ENCODE data around the gene PLXNA2. TPM values are rescaled to one million over a fixed set of nuclear protein-coding genes. Genes with fewer than 3 reads are reported as not detected.

Gene PLXNA2
- total and polyA plus RNA-seq, 7 experiments from 2014 or later, result 0.70 to 5.4 (median 1.4) TPM; not detected in 2

DNA sequence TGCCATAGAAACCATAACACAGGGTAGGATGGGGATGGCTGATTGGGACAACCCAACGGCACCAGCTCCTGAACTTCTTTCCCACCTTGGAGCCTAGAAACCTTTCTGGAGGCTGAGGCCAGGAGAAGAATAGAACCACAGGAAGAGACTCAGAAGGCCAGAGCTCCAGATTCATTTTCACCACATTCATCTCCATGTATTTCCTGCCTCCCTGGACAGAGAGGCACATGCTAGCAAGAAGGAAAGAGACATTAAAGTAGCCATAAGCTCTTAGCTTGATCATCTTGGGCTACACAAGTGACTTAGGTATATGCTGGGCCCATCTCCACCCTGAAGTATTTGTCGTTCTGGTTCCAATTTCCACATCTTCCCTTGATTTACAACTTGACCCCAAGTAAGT is 44.1 kb downstream of the PLXNA2 start:
- DNase-seq (no peak), ATAC-seq (no peak)
- no peak overlapping the region for H3K4me3 Mint-ChIP-seq
- CTCF ChIA-PET, result no interaction called here
- no peak overlapping the region for H3K27ac Mint-ChIP-seq
- no peak overlapping the region for H3K27ac ChIP-seq (ENCODE audit: low read depth, low read length)
- no peaks in the 10 kb centered on the region for H3K4me1 Mint-ChIP-seq
- no peaks in the 10 kb centered on the region for H3K9me3 Mint-ChIP-seq
- H3K36me3 ChIP-seq (ENCODE audit: control insufficient read depth in 2 of 3, insufficient read depth in 3 of 3, low read length in 3 of 3), result no peaks in the 10 kb centered on the region
- no peaks in the 10 kb centered on the region for H3K9me3 ChIP-seq (ENCODE audit: control insufficient read depth in 2 of 3, low read length in 3 of 3)
- no peaks in the 10 kb centered on the region for H3K27me3 ChIP-seq (ENCODE audit: control insufficient read depth in 2 of 2, insufficient read depth in 2 of 2, low read length in 2 of 2)
- POLR2A ChIA-PET, result no interaction called here
- H3K27me3 Mint-ChIP-seq, result no peaks in the 10 kb centered on the region
- no peak overlapping the region for H3K4me3 ChIP-seq (ENCODE audit: low read length)
- intact Hi-C loops (cut with micrococcal nuclease), result no loop called here
- no peaks in the 10 kb centered on the region for H3K36me3 Mint-ChIP-seq
- H3K4me1 ChIP-seq (ENCODE audit: control insufficient read depth in 2 of 2, insufficient read depth in 2 of 2, low read length in 2 of 2), result no peaks in the 10 kb centered on the region

DNA sequence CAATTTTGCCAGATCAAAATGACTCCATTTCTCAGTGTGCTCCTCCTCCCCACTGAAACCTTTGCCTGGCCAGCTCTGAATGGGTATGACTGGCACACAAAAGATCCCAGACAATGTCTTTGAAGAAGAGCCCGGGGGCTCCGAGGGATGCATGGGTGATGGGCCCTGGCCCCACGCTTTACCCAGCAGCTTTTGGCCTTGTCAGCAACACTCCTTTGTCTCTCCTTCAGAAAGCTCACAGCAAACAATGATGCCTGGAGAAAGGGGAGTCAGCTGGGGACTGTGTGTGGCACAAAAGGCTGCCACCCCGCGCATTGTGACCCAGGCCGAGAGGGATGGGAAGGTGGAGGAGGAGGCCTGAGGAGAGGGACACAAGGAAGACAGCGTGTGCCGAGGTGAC is 45.9 kb downstream of the PLXNA2 start:
- Mint-ChIP-seq H3K9me3 (no peaks in the 10 kb centered on the region), H3K27me3 (peaks cover 0 to 4% (median 0%) of the 10 kb centered on the region in 5 donors), H3K36me3 (no peaks in the 10 kb centered on the region), H3K27ac (no peak overlapping the region), H3K4me3 (no peak overlapping the region), H3K4me1 (no peaks in the 10 kb centered on the region)
- DNase-seq, result no peak
- no peaks in the 10 kb centered on the region for H3K9me3 ChIP-seq (ENCODE audit: control insufficient read depth in 2 of 3, low read length in 3 of 3)
- H3K27ac ChIP-seq (ENCODE audit: low read depth, low read length), result no peak overlapping the region
- no peak for ATAC-seq
- intact Hi-C loops (cut with micrococcal nuclease), result no loop called here
- no peaks in the 10 kb centered on the region for H3K4me1 ChIP-seq (ENCODE audit: control insufficient read depth in 2 of 2, insufficient read depth in 2 of 2, low read length in 2 of 2)
- H3K4me3 ChIP-seq (ENCODE audit: low read length), result no peak overlapping the region
- H3K36me3 ChIP-seq (ENCODE audit: control insufficient read depth in 2 of 3, insufficient read depth in 3 of 3, low read length in 3 of 3), result no peaks in the 10 kb centered on the region
- no peaks in the 10 kb centered on the region for H3K27me3 ChIP-seq (ENCODE audit: control insufficient read depth in 2 of 2, insufficient read depth in 2 of 2, low read length in 2 of 2)
- POLR2A ChIA-PET, result no interaction called here
- CTCF ChIA-PET, result interaction anchor here (0.6 kb wide), 1 partner anchor 1611 kb away, joined by 3 read pairs; no protein-coding TSS in a partner anchor

DNA sequence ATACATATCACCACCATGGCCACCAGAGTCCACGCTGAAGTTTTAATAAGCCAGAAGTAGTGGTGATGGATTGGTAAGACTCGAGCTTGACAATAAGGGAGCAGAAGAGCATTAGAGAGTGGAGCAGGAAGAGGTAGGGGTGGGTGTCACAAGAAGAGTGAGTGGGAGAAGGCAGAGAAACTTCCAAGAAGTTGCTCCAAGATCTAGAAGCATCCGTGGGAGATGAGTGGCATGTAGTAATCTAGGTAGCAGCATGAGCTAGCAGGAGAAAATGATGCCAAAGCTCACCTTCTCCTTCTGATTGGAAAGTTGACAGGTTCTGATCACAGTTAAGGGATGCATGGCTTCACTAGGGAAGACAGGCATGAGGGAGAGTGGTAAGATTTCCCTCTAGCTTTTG is 49.2 kb downstream of the PLXNA2 start:
- no peak overlapping the region for H3K4me3 ChIP-seq (ENCODE audit: low read length)
- DNase-seq, result no peak
- no peaks in the 10 kb centered on the region for H3K9me3 ChIP-seq (ENCODE audit: control insufficient read depth in 2 of 3, low read length in 3 of 3)
- H3K36me3 Mint-ChIP-seq, result no peaks in the 10 kb centered on the region
- ATAC-seq, result no peak
- H3K27me3 ChIP-seq (ENCODE audit: control insufficient read depth in 2 of 2, insufficient read depth in 2 of 2, low read length in 2 of 2), result no peaks in the 10 kb centered on the region
- H3K4me1 ChIP-seq (ENCODE audit: control insufficient read depth in 2 of 2, insufficient read depth in 2 of 2, low read length in 2 of 2), result no peaks in the 10 kb centered on the region
- peaks cover 0 to 6% (median 0%) of the 10 kb centered on the region in 5 donors for H3K27me3 Mint-ChIP-seq
- H3K27ac ChIP-seq (ENCODE audit: low read depth, low read length), result no peak overlapping the region
- H3K4me1 Mint-ChIP-seq, result no peaks in the 10 kb centered on the region
- ChIA-PET CTCF (no interaction called here), POLR2A (no interaction called here)
- no peaks in the 10 kb centered on the region for H3K9me3 Mint-ChIP-seq
- no peak overlapping the region for H3K27ac Mint-ChIP-seq
- H3K4me3 Mint-ChIP-seq, result no peak overlapping the region
- intact Hi-C loops (cut with micrococcal nuclease), result no loop called here
- H3K36me3 ChIP-seq (ENCODE audit: control insufficient read depth in 2 of 3, insufficient read depth in 3 of 3, low read length in 3 of 3), result no peaks in the 10 kb centered on the region

DNA sequence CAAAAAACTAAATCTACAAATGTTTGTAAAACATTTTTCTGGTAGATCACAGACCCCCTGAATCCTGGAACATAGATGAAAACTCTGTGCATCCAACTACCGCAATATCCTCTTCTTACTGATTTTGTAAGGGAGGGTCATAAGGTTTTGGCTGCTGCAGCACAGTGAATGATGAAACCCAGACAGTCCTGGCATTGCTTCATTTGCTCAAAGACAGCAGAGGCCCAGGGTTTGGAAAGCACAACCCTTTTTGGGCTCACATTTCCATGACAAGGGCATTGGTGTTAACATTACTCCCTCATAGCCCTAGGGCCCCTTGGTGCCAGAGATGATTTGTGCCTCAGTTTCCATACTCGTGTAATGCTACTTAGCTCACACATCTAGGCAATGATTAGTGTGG is 51.2 kb downstream of the PLXNA2 start:
- Mint-ChIP-seq H3K27ac (no peak overlapping the region), H3K4me3 (no peak overlapping the region), H3K4me1 (peaks cover 4 to 10% (median 8%) of the 10 kb centered on the region in 7 donors), H3K9me3 (no peaks in the 10 kb centered on the region), H3K36me3 (no peaks in the 10 kb centered on the region), H3K27me3 (peaks cover 0 to 18% (median 4%) of the 10 kb centered on the region in 5 donors)
- Histone ChIP-seq H3K36me3 (ENCODE audit: control insufficient read depth in 2 of 3, insufficient read depth in 3 of 3, low read length in 3 of 3) (no peaks in the 10 kb centered on the region), H3K9me3 (ENCODE audit: control insufficient read depth in 2 of 3, low read length in 3 of 3) (no peaks in the 10 kb centered on the region), H3K27ac (ENCODE audit: low read depth, low read length) (no peak overlapping the region), H3K4me1 (ENCODE audit: control insufficient read depth in 2 of 2, insufficient read depth in 2 of 2, low read length in 2 of 2) (no peaks in the 10 kb centered on the region), H3K27me3 (ENCODE audit: control insufficient read depth in 2 of 2, insufficient read depth in 2 of 2, low read length in 2 of 2) (no peaks in the 10 kb centered on the region), H3K4me3 (ENCODE audit: low read length) (no peak overlapping the region)
- POLR2A ChIA-PET, result no interaction called here
- ATAC-seq (no peak), DNase-seq (no peak)
- intact Hi-C loops (cut with micrococcal nuclease), result no loop called here
- CTCF ChIA-PET, result no interaction called here

DNA sequence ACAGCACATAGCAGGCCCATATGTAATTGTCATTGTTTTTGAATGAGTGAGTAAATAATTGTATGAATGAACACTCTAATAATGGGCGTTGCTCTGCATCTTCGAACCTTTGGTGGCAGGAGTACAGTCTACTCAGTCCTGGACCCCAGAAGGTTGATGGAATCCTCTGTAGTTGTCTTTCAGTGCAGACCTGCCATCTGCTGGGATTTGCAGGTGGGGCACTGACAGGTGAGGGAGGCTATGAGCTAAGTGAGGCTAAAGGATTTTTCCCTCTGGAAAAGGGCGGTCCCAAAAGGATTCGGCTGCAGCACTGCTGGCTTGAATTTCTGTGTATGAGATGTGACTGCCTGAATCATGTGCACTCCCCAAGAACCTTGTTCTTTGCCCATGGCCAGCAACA is 53.4 kb downstream of the PLXNA2 start:
- Mint-ChIP-seq H3K9me3 (no peaks in the 10 kb centered on the region), H3K27me3 (peaks cover 2 to 26% (median 6%) of the 10 kb centered on the region in 5 donors)
- intact Hi-C loops (cut with micrococcal nuclease), result no loop called here

DNA sequence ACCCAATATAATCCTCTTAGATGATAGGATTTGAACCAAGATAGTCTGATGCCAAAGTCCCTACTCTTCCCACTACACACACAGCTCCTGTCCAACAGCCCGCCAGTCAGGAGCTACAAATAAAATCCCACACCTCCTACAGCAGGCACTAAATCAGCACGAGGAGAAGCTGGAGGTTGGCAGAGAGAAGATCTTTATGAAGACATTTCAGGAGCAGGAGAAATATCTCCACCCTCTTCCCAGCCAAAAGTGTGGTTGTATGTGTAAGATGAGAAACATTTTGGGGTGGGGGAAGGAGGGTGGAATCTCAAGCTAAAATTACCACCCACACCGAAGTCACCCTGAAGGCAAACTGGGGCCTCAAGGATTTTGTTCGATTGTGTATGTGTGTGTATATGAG is 54.5 kb downstream of the PLXNA2 start:
- Histone ChIP-seq H3K27ac (ENCODE audit: low read depth, low read length) (no peak overlapping the region), H3K4me3 (ENCODE audit: low read length) (no peak overlapping the region), H3K4me1 (ENCODE audit: control insufficient read depth in 2 of 2, insufficient read depth in 2 of 2, low read length in 2 of 2) (no peaks in the 10 kb centered on the region), H3K9me3 (ENCODE audit: control insufficient read depth in 2 of 3, low read length in 3 of 3) (no peaks in the 10 kb centered on the region), H3K36me3 (ENCODE audit: control insufficient read depth in 2 of 3, insufficient read depth in 3 of 3, low read length in 3 of 3) (no peaks in the 10 kb centered on the region), H3K27me3 (ENCODE audit: control insufficient read depth in 2 of 2, insufficient read depth in 2 of 2, low read length in 2 of 2) (no peaks in the 10 kb centered on the region)
- ChIA-PET CTCF (no interaction called here), POLR2A (no interaction called here)
- intact Hi-C loops (cut with micrococcal nuclease), result no loop called here
- Mint-ChIP-seq H3K4me3 (no peak overlapping the region), H3K4me1 (peaks cover 5 to 10% (median 8%) of the 10 kb centered on the region in 7 donors), H3K9me3 (no peaks in the 10 kb centered on the region), H3K36me3 (no peaks in the 10 kb centered on the region), H3K27ac (no peak overlapping the region), H3K27me3 (peaks cover 2 to 26% (median 6%) of the 10 kb centered on the region in 5 donors)
- ATAC-seq, result no peak
- no peak for DNase-seq

More for the DNA sequence above, 53.4 kb downstream of the PLXNA2 start:
- no peak overlapping the region for H3K4me3 ChIP-seq (ENCODE audit: low read length)
- no peaks in the 10 kb centered on the region for H3K36me3 Mint-ChIP-seq
- ATAC-seq (no peak), DNase-seq (no peak)
- no peak overlapping the region for H3K4me3 Mint-ChIP-seq
- H3K4me1 Mint-ChIP-seq, result peaks cover 5 to 10% (median 8%) of the 10 kb centered on the region in 7 donors
- no peak overlapping the region for H3K27ac ChIP-seq (ENCODE audit: low read depth, low read length)
- H3K4me1 ChIP-seq (ENCODE audit: control insufficient read depth in 2 of 2, insufficient read depth in 2 of 2, low read length in 2 of 2), result no peaks in the 10 kb centered on the region
- no peak overlapping the region for H3K27ac Mint-ChIP-seq
- H3K9me3 ChIP-seq (ENCODE audit: control insufficient read depth in 2 of 3, low read length in 3 of 3), result no peaks in the 10 kb centered on the region
- CTCF ChIA-PET, result no interaction called here
- no peaks in the 10 kb centered on the region for H3K36me3 ChIP-seq (ENCODE audit: control insufficient read depth in 2 of 3, insufficient read depth in 3 of 3, low read length in 3 of 3)
- no peaks in the 10 kb centered on the region for H3K27me3 ChIP-seq (ENCODE audit: control insufficient read depth in 2 of 2, insufficient read depth in 2 of 2, low read length in 2 of 2)
- POLR2A ChIA-PET, result no interaction called here

DNA sequence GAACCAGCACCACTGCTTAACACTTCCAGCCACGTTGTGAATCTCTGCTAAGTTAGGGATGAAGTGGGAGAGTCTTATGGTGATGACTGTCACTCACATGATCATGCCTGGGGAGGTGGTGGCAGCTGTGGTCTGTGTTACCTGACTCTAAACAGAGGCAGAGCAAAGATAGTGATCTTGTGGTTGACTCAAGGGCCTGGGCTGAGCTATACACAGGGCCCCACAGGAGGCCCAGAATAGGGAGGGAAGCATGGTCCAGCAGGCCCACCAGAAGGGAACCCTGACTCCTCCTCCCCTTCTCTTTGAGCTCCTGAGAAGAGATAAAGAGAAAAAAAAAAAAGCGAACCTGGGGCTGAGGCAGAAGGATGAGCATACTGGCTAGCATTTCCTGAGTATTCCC is 55.0 kb downstream of the PLXNA2 start:
- Histone ChIP-seq H3K4me3 (ENCODE audit: low read length) (no peak overlapping the region), H3K4me1 (ENCODE audit: control insufficient read depth in 2 of 2, insufficient read depth in 2 of 2, low read length in 2 of 2) (no peaks in the 10 kb centered on the region), H3K36me3 (ENCODE audit: control insufficient read depth in 2 of 3, insufficient read depth in 3 of 3, low read length in 3 of 3) (no peaks in the 10 kb centered on the region), H3K9me3 (ENCODE audit: control insufficient read depth in 2 of 3, low read length in 3 of 3) (no peaks in the 10 kb centered on the region), H3K27me3 (ENCODE audit: control insufficient read depth in 2 of 2, insufficient read depth in 2 of 2, low read length in 2 of 2) (no peaks in the 10 kb centered on the region), H3K27ac (ENCODE audit: low read depth, low read length) (no peak overlapping the region)
- Mint-ChIP-seq H3K36me3 (no peaks in the 10 kb centered on the region), H3K27me3 (peaks cover 0 to 26% (median 10%) of the 10 kb centered on the region in 5 donors), H3K4me1 (peaks cover 5 to 10% (median 8%) of the 10 kb centered on the region in 7 donors), H3K4me3 (no peak overlapping the region), H3K27ac (no peak overlapping the region), H3K9me3 (no peaks in the 10 kb centered on the region)
- POLR2A ChIA-PET, result no interaction called here
- DNase-seq, result no peak
- CTCF ChIA-PET, result no interaction called here
- no peak for ATAC-seq
- intact Hi-C loops (cut with micrococcal nuclease), result no loop called here

Data from naive thymus-derived CD4-positive, alpha-beta T cell (primary cell).